ENCODE measurements around the gene FAM151B.

DNA sequence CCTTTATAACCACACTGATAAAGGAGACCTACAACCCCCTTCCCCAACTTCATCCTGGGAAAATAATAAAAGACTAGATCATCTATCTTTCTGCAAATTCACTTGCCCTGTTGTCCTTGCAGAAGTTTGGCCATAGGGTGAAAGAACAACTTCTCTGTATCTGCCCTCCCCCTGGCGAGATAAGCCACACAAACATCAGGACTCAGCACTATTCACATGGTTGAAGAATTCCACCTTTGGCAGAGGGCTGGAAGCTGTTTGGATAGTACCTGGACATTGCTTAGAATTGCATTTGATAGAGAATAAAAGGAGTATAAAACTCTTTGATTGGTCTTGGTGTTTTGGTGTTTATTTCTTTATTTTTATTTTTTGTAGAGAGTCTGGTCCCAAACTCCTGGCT lies 16.9 kb downstream of the FAM151B start:
- TF ChIP-seq, protein P1, sequence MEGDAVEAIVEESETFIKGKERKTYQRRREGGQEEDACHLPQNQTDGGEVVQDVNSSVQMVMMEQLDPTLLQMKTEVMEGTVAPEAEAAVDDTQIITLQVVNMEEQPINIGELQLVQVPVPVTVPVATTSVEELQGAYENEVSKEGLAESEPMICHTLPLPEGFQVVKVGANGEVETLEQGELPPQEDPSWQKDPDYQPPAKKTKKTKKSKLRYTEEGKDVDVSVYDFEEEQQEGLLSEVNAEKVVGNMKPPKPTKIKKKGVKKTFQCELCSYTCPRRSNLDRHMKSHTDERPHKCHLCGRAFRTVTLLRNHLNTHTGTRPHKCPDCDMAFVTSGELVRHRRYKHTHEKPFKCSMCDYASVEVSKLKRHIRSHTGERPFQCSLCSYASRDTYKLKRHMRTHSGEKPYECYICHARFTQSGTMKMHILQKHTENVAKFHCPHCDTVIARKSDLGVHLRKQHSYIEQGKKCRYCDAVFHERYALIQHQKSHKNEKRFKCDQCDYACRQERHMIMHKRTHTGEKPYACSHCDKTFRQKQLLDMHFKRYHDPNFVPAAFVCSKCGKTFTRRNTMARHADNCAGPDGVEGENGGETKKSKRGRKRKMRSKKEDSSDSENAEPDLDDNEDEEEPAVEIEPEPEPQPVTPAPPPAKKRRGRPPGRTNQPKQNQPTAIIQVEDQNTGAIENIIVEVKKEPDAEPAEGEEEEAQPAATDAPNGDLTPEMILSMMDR (conservative IDR thresholded peaks at IDR 0.05) = no peak
- TF ChIP-seq ZFX (IDR thresholded peaks at IDR 0.05) = no peak
